Body of pancreas (tissue), 4 donors: ENCODE data around the gene LCK. TPM values are rescaled to one million over a fixed set of nuclear protein-coding genes. Genes with fewer than 3 reads are reported as not detected.

Experiments
- ATAC-seq: fragments of 150-250 bp; one replicate; pipeline ENCODE4 v1.9.1; 2016
- DNase-seq, 4 donors: peaks; one replicate each; pipeline ENCODE4 v3.0.0-alpha.2; 2019
- H3K27ac ChIP-seq, 4 donors: fragments of 200-600 bp; sonication (generic); 1 replicate in 3 of 4; 2 replicates in 1 of 4; pipeline versions ENCODE4 v1.5.1 to v1.6.1; 2016 to 2019; ENCODE audit warnings: mild to moderate bottlenecking in 1 of 4, mixed read lengths in 1 of 4, moderate library complexity in 1 of 4
- H3K27me3 ChIP-seq, 2 donors: fragments of 200-600 bp; sonication (generic); one replicate each; pipeline ENCODE4 v1.6.0; 2016; ENCODE audit warnings: mild to moderate bottlenecking in 1 of 2
- H3K36me3 ChIP-seq, 2 donors: fragments of 200-600 bp; sonication (generic); replicated peaks in 1 of 2; 2 replicates each; pipeline ENCODE4 v1.5.1; 2016; ENCODE audit warnings: low read depth in 2 of 2; ENCODE audit not compliant: insufficient read depth in 1 of 2
- H3K4me1 ChIP-seq: fragments of 200-600 bp; sonication (generic); one replicate; pipeline ENCODE4 v1.6.0; 2016
- H3K4me3 ChIP-seq, 2 donors: fragments of 200-600 bp; sonication (generic); 1 replicate in 1 of 2; 2 replicates in 1 of 2; pipeline ENCODE4 v1.5.1; 2016 to 2019
- H3K9me3 ChIP-seq, 3 donors: fragments of 200-600 bp; sonication (generic); 1 replicate in 2 of 3; 2 replicates in 1 of 3; pipeline ENCODE4 v1.5.1; 2016
- POLR2A ChIP-seq, 3 donors: fragments of 450-650 bp; IDR thresholded peaks; one replicate each; pipeline ENCODE4 v1.6.1; 2016; ENCODE audit warnings: antibody characterized with exemption in 3 of 3, mild to moderate bottlenecking in 2 of 3
- WGBS, 2 donors: methylation state at CpG; one replicate each; pipeline ENCODE4 v1.1.5; 2017; 5-methylcytosine and 5-hydroxymethylcytosine counted together
- intact Hi-C: fragments of 100-400 bp; cut with DNase I; formaldehyde crosslinking; loops from one replicate; pipeline ENCODE4 v1.15.1; 2023
- total RNA-seq, 2 donors: library from RNA; depleted of rRNA; stranded (reverse); fragments of >200 nt; gene quantifications; one replicate each; pipeline ENCODE4 v1.1.0, GENCODE V29; 2016
- TF ChIP-seq, protein P1 (sequence below), 7 experiments: fragments of 450-650 bp in 4 of 7; fragments of 200-600 bp in 3 of 7; sonication (generic) in 3 of 7; IDR thresholded peaks; one replicate each; pipeline ENCODE4 v1.5.1; 2016 to 2019; ENCODE audit warnings: antibody characterized with exemption in 7 of 7

LCK gene
- total RNA-seq, 2 donors from 2014 or later = 1.6 TPM; not detected in 1

- no peak overlapping the region for H3K27ac ChIP-seq
- H3K4me1 ChIP-seq = no peaks in the 10 kb centered on the region
- no peak for ATAC-seq
- intact Hi-C loops = no loop called here
- DNase-seq = no peak
- no peaks in the 10 kb centered on the region for H3K27me3 ChIP-seq
- H3K9me3 ChIP-seq = no peaks in the 10 kb centered on the region
- no peak overlapping the region for H3K4me3 ChIP-seq
- no peak for TF ChIP-seq POLR2A (IDR thresholded peaks at IDR 0.05)
- TF ChIP-seq, protein P1, sequence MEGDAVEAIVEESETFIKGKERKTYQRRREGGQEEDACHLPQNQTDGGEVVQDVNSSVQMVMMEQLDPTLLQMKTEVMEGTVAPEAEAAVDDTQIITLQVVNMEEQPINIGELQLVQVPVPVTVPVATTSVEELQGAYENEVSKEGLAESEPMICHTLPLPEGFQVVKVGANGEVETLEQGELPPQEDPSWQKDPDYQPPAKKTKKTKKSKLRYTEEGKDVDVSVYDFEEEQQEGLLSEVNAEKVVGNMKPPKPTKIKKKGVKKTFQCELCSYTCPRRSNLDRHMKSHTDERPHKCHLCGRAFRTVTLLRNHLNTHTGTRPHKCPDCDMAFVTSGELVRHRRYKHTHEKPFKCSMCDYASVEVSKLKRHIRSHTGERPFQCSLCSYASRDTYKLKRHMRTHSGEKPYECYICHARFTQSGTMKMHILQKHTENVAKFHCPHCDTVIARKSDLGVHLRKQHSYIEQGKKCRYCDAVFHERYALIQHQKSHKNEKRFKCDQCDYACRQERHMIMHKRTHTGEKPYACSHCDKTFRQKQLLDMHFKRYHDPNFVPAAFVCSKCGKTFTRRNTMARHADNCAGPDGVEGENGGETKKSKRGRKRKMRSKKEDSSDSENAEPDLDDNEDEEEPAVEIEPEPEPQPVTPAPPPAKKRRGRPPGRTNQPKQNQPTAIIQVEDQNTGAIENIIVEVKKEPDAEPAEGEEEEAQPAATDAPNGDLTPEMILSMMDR (IDR thresholded peaks at IDR 0.05) = no peak
- 89 to 91% methylated on average over 4 of the region's 4 CpGs for WGBS, 2 donors
- H3K36me3 ChIP-seq = no peaks in the 10 kb centered on the region
Measured at GRCh38 chr1:32263744-32264143, 12.7 kb downstream of the LCK start.

- 92 to 96% methylated on average over 9 of the region's 9 CpGs for WGBS, 2 donors
- intact Hi-C loops = no loop called here
- ATAC-seq = no peak
Measured at GRCh38 chr1:32265846-32266245, 14.8 kb downstream of the LCK start.

DNA sequence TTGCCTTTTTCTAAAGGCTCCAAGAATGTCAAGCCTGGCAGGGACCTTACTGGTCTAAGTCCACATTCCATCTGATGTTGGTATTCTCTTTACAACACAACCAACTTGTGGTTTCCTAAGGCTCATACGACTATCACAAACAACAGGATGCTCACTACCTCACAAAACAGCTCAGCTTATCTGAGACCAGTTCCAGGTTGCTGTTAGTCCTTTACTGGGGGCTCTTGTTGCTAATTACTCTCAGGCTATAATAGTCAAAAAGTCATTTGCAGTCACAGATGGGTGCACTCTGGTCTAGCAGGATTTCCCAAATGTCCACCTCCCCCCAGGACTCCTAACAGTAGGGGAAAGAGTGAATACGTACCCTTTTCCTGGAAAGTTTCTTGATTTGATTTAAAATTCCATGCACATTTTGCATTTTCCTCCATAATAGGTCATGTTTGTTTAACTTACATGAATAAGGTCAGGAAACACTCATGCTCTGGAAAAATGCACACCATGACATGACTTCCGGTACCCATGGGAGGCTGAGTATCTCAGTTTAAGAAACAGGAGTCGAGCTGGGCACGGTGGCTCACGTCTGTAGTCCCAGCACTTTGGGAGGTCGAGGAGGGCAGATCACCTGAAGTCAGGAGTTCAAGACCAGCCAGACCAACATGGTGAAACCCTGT lies 16.0 kb downstream of the LCK start:
- TF ChIP-seq, protein P1 (IDR thresholded peaks at IDR 0.05) = no peak
- TF ChIP-seq POLR2A (IDR thresholded peaks at IDR 0.05) = no peak
- Histone ChIP-seq H3K4me3 (no peak overlapping the region), H3K9me3 (no peaks in the 10 kb centered on the region), H3K27me3 (no peaks in the 10 kb centered on the region), H3K27ac (no peak overlapping the region), H3K36me3 (no peaks in the 10 kb centered on the region), H3K4me1 (no peaks in the 10 kb centered on the region)
- DNase-seq = no peak
- ATAC-seq = no peak
- intact Hi-C loops = no loop called here
- 69 to 84% methylated on average over 7 of the region's 7 CpGs for WGBS, 2 donors

More at GRCh38 chr1:32265846-32266245, 14.8 kb downstream of the LCK start:
- no peak for DNase-seq
- Histone ChIP-seq H3K4me1 (no peaks in the 10 kb centered on the region), H3K4me3 (no peak overlapping the region), H3K36me3 (no peaks in the 10 kb centered on the region), H3K9me3 (no peaks in the 10 kb centered on the region), H3K27ac (no peak overlapping the region), H3K27me3 (no peaks in the 10 kb centered on the region)
- TF ChIP-seq, protein P1 (IDR thresholded peaks at IDR 0.05) = no peak
- no peak for TF ChIP-seq POLR2A (IDR thresholded peaks at IDR 0.05)

- Histone ChIP-seq H3K27me3 (no peaks in the 10 kb centered on the region), H3K4me1 (no peaks in the 10 kb centered on the region), H3K4me3 (no peak overlapping the region), H3K9me3 (no peaks in the 10 kb centered on the region), H3K36me3 (no peaks in the 10 kb centered on the region), H3K27ac (no peak overlapping the region)
- no peak for DNase-seq
- no peak for TF ChIP-seq POLR2A (IDR thresholded peaks at IDR 0.05)
- TF ChIP-seq, protein P1 (IDR thresholded peaks at IDR 0.05) = no peak
- ATAC-seq = no peak
- intact Hi-C loops = no loop called here
Measured at GRCh38 chr1:32269744-32270143, 18.7 kb downstream of the LCK start.
